WTC11 (cell line): ENCODE data around the gene ZBTB43. TPM values are rescaled to one million over a fixed set of nuclear protein-coding genes. Genes with fewer than 3 reads are reported as not detected.

Source experiments
- ATAC-seq: fragments of 200-7000 bp; cut with Tn5 transposase; 2 replicates; pipeline ENCODE4 v1.10.0; 2021; ENCODE audit warnings: mild to moderate bottlenecking, moderate library complexity
- CTCF ChIA-PET: fragments of 300-600 bp; sonication (Branson Sonifier 250); formaldehyde crosslinking; loops from one replicate; lab custom pipeline; 2021; ENCODE audit warnings: antibody characterized with exemption; lab: Charles Lee
- POLR2A ChIA-PET: fragments of 350-600 bp; sonication (Branson Sonifier 250); formaldehyde crosslinking; loops from one replicate; lab custom pipeline; 2021; ENCODE audit warnings: antibody characterized with exemption; lab: Charles Lee
- DNase-seq: peaks from one replicate; pipeline ENCODE4 v3.0.0; 2021; ENCODE audit warnings: low spot score
- H3K27ac Mint-ChIP-seq: 2 replicates; pipeline ENCODE4 v1.8.0; 2021; ENCODE audit warnings: mixed read lengths
- H3K27me3 Mint-ChIP-seq: 2 replicates; pipeline ENCODE4 v1.8.0; 2021; ENCODE audit warnings: low read depth, mild to moderate bottlenecking, moderate library complexity, mixed read lengths
- H3K36me3 Mint-ChIP-seq: 2 replicates; pipeline ENCODE4 v1.8.0; 2021; ENCODE audit warnings: mixed read lengths
- H3K4me1 Mint-ChIP-seq: 2 replicates; pipeline ENCODE4 v1.8.0; 2022; ENCODE audit warnings: mixed read lengths
- H3K4me3 Mint-ChIP-seq: 2 replicates; pipeline ENCODE4 v1.8.0; 2021; ENCODE audit warnings: mild to moderate bottlenecking, moderate library complexity, mixed read lengths
- H3K9me3 Mint-ChIP-seq: 2 replicates; pipeline ENCODE4 v1.8.0; 2021; ENCODE audit warnings: mixed read lengths
- ATF3 ChIP-seq: sonication (generic); formaldehyde crosslinking; conservative IDR thresholded peaks from 2 replicates; pipeline ENCODE4 v1.8.1; 2022; ENCODE audit warnings: mild to moderate bottlenecking, missing genetic modification reagents
- CREB1 ChIP-seq: sonication (generic); formaldehyde crosslinking; IDR thresholded peaks from 2 replicates; pipeline ENCODE4 v1.8.0; 2023; ENCODE audit warnings: mild to moderate bottlenecking, missing genetic modification reagents
- OVOL2 ChIP-seq: fragments of 250-450 bp; sonication (Bioruptor Pico); IDR thresholded peaks from 2 replicates; pipeline ENCODE4 v1.9.0; 2021; ENCODE audit warnings: mild to moderate bottlenecking, borderline replicate concordance
- SMAD4 ChIP-seq: sonication (generic); formaldehyde crosslinking; IDR thresholded peaks from 2 replicates; pipeline ENCODE4 v1.8.0; 2022; ENCODE audit warnings: mild to moderate bottlenecking, missing genetic modification reagents
- STAT6 ChIP-seq: sonication (generic); formaldehyde crosslinking; conservative IDR thresholded peaks from 2 replicates; pipeline ENCODE4 v1.8.1; 2023; ENCODE audit warnings: mild to moderate bottlenecking, low read depth, missing genetic modification reagents, moderate library complexity
- TEAD1 ChIP-seq: sonication (generic); formaldehyde crosslinking; IDR thresholded peaks from 2 replicates; pipeline ENCODE4 v1.8.0; 2022; ENCODE audit warnings: mild to moderate bottlenecking, missing genetic modification reagents
- USF2 ChIP-seq: sonication (generic); formaldehyde crosslinking; IDR thresholded peaks from 2 replicates; pipeline ENCODE4 v1.8.1; 2023; ENCODE audit warnings: mild to moderate bottlenecking, missing genetic modification reagents, moderate library complexity
- ZBTB21 ChIP-seq: sonication (generic); formaldehyde crosslinking; IDR thresholded peaks from 2 replicates; pipeline ENCODE4 v1.8.1; 2023; ENCODE audit warnings: mild to moderate bottlenecking, missing genetic modification reagents, borderline replicate concordance
- ZBTB43 ChIP-seq: sonication (generic); formaldehyde crosslinking; IDR thresholded peaks from 2 replicates; pipeline ENCODE4 v1.8.1; 2023; ENCODE audit warnings: mild to moderate bottlenecking, missing genetic modification reagents
- ZNF263 ChIP-seq: sonication (generic); formaldehyde crosslinking; IDR thresholded peaks from 2 replicates; pipeline ENCODE4 v1.8.1; 2022; ENCODE audit warnings: low read depth, mild to moderate bottlenecking, moderate library complexity, missing genetic modification reagents
- ZNF416 ChIP-seq: fragments of 250-450 bp; sonication (Bioruptor Pico); IDR thresholded peaks from 2 replicates; pipeline ENCODE4 v1.9.0; 2021; ENCODE audit warnings: mild to moderate bottlenecking, inconsistent platforms
- ZNF423 ChIP-seq: fragments of 250-450 bp; sonication (Bioruptor Pico); IDR thresholded peaks from 2 replicates; pipeline ENCODE4 v2.1.2; 2022; ENCODE audit warnings: mild to moderate bottlenecking, moderate library complexity
- ZNF532 ChIP-seq: fragments of 250-450 bp; sonication (Bioruptor Pico); IDR thresholded peaks from 2 replicates; pipeline ENCODE4 v1.9.0; 2021; ENCODE audit warnings: mild to moderate bottlenecking, borderline replicate concordance
- total RNA-seq: library from RNA; stranded (reverse); gene quantifications from 3 replicates; pipeline ENCODE4 v1.2.3, GENCODE V29; 2021

ZBTB43 gene
- total RNA-seq, 1 experiment from 2014 or later: 23.8 TPM

- TF ChIP-seq ZBTB43 (CRISPR knock-in tag) (no peak), CREB1 (CRISPR knock-in tag) (no peak), USF2 (no peak)
Observed at GRCh38 chr9:126838895-126839294, 34.1 kb downstream of the ZBTB43 start (continued).

GRCh38 chr9:126839301-126839700, 34.5 kb downstream of the ZBTB43 start:
- no peak overlapping the region for H3K4me3 Mint-ChIP-seq
- TF ChIP-seq OVOL2 (CRISPR knock-in tag) (no peak), STAT6 (CRISPR knock-in tag) (no peak), ZNF416 (no peak), TEAD1 (CRISPR knock-in tag) (no peak), ZBTB21 (no peak), ZBTB43 (CRISPR knock-in tag) (no peak), ZNF263 (CRISPR knock-in tag) (no peak), ZNF423 (CRISPR knock-in tag) (no peak), ZNF532 (CRISPR knock-in tag) (no peak), ATF3 (CRISPR knock-in tag) (no peak), SMAD4 (no peak)
- TF ChIP-seq, all 79 proteins: peak for 0
- ChIA-PET POLR2A (no interaction called here), CTCF (interaction anchor here (1.0 kb wide), 1 partner anchor 134 kb away, joined by 4 read pairs; no protein-coding TSS in a partner anchor)
- no peaks in the 10 kb centered on the region for H3K9me3 Mint-ChIP-seq
- peaks cover 13% of the 10 kb centered on the region for H3K36me3 Mint-ChIP-seq
- DNase-seq (no peak), ATAC-seq (no peak)
- no peak overlapping the region for H3K27ac Mint-ChIP-seq
- no peaks in the 10 kb centered on the region for H3K27me3 Mint-ChIP-seq
- 0 out of 2 replicates have a peak, but pooled peaks cover 3% of the 10 kb centered on the region for H3K4me1 Mint-ChIP-seq
